DMS153 treated with DMSO at 0.1 percent for 48 hours (cell line): ENCODE data around the gene C10orf105.

Experiments used
- DNase-seq: peaks from one replicate; lab custom pipeline; 2025; ENCODE audit not compliant: unreplicated experiment; lab: John Stamatoyannopoulos, UW

Gene C10orf105

DNA sequence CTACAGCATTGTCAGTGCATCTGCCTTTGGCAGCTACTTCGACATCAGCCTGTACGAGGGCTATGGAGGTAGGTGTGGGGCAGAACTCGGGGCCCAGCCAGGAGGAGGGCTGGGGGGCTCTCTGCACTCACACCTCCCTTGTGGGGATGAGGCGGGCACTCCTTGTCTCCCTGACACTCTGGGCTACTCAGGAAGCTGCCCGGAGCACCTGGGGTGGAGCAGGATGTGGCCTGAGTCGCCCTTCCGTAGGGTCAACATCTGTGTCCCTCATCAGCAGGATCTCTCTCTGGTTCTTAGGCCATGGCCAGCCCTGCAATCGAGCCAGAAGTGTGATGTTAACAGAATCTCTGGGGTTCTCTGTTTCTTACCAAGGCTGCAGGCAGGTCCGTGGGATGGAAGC, 40.2 kb downstream of the C10orf105 start:
- no peak for DNase-seq

DNA sequence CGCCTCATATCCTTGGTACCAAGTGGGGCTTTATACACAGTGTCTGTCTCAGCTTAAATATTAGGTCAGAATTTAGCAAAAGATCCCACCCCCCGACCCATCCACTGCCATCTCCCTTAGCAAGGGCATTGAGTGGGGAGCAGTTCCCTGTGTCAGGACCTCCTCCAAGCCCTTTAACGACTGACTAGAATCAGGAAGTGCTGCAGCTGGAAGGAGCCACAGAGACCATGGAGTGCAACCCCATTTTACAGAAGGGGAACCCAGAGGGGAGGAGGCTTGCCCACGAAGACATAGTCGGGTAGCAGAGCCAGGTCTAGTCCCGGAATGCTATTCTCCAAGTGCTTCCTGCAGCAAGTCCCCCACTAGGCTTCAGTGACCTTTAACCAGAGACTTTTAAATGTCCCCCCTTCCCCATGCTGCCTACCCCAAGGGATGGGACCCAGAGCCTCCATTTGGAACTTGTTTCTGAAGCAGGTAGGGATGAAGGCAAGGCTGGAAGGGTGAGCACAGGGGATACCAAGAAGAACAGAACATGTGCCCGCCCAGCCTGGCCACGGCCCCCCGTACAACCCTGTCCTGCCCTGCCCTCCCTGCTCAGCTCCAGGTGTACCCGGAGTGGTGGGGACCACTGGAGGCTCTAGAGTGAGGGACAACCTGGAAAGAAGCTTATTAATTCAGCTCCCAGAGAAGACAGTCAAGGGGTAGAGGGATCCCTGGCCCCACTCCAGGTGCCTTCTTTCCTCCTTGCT, 41.3 kb downstream of the C10orf105 start:
- DNase-seq = no peak

DNA sequence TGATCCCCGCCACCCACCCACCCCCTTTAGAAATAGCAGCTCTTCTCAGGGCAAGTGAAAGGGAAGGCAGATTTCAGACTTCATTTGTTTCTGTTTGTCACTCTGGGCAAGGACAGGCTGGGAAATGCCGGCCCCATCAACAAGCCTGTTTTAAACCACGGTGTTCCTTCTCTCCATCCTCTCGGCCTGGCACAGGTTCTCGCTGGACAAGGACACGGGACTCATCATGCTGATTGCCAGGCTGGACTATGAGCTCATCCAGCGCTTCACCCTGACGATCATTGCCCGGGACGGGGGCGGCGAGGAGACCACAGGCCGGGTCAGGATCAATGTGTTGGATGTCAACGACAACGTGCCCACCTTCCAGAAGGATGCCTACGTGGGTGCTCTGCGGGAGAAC, 42.3 kb downstream of the C10orf105 start:
- no peak for DNase-seq

DNA sequence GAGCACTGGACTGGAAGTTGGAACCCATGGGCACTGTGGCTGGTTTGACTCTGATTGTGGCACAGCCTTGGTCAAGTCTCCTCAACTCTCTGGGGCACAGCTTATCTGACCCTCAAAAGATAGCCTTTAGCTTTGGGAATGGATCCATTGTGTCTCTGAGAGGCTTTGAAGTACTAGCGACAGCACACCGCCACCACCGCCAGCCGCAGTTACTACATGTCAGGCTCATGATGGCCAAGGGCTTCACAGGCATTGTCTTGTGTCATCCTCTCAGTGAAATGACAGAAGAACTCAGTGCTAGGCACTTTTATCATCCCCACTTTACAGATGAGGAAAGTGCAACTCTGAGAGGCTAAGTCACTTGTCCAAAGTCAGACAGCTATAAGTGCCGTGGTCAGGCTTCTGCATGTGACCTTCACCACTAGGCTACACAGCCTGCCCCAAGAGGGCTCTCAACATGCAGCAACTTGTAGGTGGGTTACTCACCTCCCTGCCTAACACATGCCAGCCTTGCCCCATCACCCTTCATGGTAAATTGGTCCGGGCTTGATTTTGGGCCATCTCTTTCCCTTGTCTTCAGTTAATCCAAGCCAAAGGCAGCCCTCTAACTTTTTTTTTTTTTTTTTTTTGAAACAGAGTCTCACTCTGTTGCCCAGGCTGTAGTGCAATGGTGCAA, 44.1 kb downstream of the C10orf105 start:
- DNase-seq = no peak

DNA sequence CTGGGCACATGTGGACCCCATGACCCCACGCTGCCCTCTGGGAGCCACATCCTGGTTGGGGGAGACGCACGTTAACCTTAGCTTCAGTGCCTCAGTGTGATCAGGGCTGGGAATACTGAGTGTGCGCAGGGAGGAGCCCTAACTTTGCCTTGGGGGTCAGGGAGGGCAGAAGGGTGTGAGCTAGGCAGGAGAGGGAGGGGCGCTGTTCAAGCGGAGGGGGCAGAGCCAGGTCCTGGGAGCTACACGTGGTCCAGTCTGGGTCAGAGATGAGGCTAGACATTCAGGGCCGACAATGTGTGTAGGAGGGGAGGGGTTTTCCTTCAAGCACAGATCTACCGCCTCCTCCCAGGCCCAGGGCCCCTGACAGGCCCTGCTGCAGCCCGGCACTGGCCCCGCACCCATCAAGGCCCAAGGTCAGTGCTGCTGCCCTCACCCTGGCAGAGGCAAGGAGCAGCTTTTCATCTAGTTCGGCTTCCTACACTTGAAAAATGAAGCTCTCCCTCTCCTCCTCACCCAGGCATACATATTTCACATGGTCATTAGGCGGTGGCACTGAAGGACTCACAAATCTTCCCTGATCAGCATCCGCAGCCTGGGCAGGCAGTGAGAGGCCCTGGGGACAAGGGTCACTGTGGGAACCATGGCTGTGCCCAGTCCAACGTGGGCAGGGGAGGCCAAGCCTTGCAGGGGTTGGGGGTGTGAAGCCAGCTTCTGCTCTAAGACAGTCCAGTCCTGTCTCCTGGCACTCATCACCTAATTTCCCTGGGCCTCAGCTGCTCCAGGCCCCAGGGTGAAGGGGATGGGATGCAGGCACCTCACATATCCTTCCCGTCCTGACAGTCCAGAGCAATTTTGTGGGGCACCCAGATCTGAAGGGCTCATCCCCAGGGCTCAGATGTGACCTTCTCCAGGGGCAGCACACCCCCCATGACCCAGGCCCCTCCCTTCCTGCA, 47.3 kb downstream of the C10orf105 start:
- DNase-seq = no peak

DNA sequence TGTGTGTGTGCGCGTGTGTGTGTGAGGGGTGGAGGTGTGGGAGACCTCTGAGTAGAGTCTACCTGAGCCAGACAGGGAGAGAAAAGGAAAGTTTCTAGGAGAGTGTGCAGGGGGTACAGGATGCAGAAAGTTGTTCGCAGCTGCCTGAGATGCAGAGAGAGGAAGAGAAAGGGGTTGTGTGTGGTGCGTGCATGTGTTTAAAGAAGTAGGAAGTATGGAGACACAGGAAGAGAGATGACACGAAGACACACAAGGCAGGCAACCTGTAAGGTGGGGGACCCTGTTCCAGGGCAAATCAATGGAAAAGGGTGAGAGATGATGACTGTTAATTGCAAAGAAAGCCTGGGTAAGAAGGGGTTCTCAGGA, 52.2 kb downstream of the C10orf105 start:
- no peak for DNase-seq

DNA sequence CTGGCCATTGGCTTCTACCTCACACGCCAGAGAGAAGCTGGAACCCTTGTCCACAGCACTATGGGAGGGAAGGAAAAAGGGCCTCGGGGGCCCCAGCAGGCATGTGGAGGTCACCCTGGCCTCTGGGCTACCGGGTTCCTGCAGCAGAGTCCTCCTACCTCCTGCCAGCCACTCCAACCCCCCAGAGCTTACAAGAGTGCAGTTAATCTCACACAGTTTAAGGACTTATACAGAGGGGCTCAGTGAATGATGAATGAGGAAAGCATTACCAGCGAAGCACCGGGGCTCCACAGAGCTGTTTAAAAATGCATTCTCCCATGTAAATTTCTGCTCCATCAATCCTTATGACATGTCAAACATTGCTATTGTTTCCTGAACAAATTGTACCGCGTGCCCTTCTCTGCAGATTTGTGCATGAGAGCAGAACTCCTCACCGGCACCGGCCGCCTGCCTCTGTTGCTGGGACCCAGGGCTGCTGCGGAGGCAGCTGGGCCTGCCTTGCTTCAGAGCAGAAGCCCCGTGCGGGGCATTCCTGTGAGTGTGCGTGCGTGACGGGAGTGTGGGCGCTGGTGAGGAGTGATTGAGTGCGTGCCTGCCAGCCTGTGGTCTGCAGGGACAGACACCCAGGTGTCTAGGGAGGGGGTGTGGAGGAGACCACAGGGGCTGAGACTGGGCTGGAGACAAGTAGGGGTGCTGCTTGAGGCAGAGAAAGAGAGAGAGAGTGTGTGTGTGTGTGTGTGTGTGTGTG, 52.8 kb downstream of the C10orf105 start:
- no peak for DNase-seq

DNA sequence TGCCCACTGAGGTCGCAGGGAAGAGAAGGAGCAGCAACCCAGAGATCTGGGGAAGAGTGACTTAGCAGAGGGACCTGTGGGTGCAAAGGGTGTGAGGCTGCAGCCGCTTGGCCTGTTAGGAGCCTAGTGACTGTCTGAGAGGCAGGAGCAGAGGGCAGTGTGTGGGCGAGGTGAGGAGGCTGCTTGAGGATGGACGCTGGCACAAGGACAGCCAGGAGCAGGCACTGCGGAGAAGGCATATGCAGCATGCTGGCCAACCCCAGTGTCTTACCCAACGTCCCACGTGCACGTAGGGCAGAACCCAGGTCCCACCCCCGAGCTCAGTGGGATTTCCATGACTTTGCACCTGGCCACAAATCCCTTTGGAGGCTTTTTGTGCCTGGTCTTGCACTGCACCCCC, 54.1 kb downstream of the C10orf105 start:
- no peak for DNase-seq

DNA sequence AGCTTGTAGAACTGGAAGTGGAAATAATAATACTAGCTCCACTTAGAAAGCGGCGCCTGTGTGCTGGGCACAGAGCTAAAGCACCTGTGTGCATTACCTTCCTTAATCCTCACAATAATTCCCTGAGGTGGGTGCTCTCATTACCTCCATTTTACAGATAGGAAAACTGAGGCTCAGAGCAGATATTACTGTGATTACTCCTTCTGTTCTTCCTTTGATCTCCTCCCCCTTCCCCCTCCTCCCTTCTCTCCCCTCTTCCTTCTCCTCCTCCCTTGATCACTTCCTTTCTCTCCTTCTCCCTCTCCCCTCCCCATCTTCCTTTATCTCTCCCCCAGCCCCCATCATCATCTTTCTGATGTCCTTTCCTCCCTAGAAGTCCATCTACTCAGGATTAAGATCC, 55.0 kb downstream of the C10orf105 start:
- no peak for DNase-seq

DNA sequence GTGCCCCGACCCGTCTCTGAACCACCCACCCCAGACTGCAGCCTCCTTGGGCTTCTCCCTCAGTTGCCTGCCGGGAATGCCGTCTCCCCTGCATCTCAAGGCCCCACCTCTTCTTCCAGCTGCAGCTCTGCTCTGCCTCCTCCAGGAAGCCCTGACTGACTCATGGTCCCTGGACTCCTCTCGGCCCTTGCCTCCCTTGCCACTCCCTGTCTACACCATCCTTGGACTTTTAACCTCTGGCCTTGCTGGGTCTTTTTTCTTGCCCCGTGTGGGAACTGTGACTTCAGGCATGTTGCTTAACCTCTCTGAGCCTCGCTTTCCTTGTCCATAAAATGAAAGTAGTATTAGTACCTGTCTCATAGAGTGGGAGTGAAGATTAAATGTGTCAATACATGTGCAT, 56.3 kb downstream of the C10orf105 start:
- DNase-seq = no peak

DNA sequence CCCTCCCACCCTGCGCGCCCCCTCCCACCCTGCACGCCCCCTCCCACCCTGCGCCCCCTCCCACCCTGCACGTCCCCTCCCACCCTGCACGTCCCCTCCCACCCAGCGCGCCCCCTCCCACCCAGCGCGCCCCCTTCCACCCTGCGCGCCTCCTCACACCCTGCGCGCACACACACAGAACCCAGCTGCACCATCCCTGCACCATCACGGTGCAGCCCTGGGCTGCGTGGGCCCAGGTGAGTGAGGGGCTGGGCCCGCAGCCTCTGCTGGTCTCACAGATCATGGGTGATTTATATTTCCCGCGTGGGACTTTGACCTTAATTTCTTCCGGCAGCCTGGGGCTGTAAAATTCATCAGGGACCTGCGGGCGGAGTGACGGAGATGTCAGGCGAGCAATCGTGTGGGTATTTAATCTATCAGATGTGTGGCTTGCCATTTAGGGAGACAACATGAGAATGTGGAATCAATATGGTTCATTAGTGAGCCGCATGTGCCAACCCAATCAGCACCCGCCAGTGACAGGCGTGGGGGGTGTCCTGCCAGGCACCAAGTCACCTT, 57.7 kb downstream of the C10orf105 start:
- DNase-seq = no peak
